Measurements from ENCODE around the gene SMPD3. TPM values are rescaled to one million over a fixed set of nuclear protein-coding genes. Genes with fewer than 3 reads are reported as not detected.

SMPD3 gene
- total RNA-seq, 4 donors from 2014 or later: 0.20 to 3.3 (median 0.63) TPM

GRCh38 chr16:68427649-68428303 lies 20.5 kb downstream of the SMPD3 start:
- no peaks in the 10 kb centered on the region for H3K4me1 ChIP-seq
- DNase-seq (ENCODE audit: low spot score in 2 of 2): no peak
- no peaks in the 10 kb centered on the region for H3K36me3 ChIP-seq
- no peaks in the 10 kb centered on the region for H3K27me3 ChIP-seq
- TF ChIP-seq, protein P1, sequence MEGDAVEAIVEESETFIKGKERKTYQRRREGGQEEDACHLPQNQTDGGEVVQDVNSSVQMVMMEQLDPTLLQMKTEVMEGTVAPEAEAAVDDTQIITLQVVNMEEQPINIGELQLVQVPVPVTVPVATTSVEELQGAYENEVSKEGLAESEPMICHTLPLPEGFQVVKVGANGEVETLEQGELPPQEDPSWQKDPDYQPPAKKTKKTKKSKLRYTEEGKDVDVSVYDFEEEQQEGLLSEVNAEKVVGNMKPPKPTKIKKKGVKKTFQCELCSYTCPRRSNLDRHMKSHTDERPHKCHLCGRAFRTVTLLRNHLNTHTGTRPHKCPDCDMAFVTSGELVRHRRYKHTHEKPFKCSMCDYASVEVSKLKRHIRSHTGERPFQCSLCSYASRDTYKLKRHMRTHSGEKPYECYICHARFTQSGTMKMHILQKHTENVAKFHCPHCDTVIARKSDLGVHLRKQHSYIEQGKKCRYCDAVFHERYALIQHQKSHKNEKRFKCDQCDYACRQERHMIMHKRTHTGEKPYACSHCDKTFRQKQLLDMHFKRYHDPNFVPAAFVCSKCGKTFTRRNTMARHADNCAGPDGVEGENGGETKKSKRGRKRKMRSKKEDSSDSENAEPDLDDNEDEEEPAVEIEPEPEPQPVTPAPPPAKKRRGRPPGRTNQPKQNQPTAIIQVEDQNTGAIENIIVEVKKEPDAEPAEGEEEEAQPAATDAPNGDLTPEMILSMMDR (IDR thresholded peaks at IDR 0.05): no peak
- no peak overlapping the region for H3K27ac ChIP-seq
- H3K4me3 ChIP-seq: no peak overlapping the region
- WGBS, 2 donors: 82 to 83% methylated on average over 5 of the region's 5 CpGs
- no peaks in the 10 kb centered on the region for H3K9me3 ChIP-seq

GRCh38 chr16:68426347-68426652 lies 22.0 kb downstream of the SMPD3 start:
- TF ChIP-seq POLR2A (IDR thresholded peaks at IDR 0.05) (no peak), EP300 (IDR thresholded peaks at IDR 0.05) (no peak)
- TF ChIP-seq, protein P1 (IDR thresholded peaks at IDR 0.05): no peak
- H3K4me3 ChIP-seq: no peak overlapping the region
- no peak overlapping the region for H3K27ac ChIP-seq
- H3K27me3 ChIP-seq: no peaks in the 10 kb centered on the region
- no peaks in the 10 kb centered on the region for H3K9me3 ChIP-seq
- no peaks in the 10 kb centered on the region for H3K4me1 ChIP-seq
- DNase-seq (ENCODE audit: low spot score in 2 of 2): no peak
- no peaks in the 10 kb centered on the region for H3K36me3 ChIP-seq

- H3K27ac ChIP-seq: no peak overlapping the region
- DNase-seq (ENCODE audit: low spot score in 2 of 2): no peak
- WGBS, 2 donors: 69 to 73% methylated on average over 9 of the region's 9 CpGs
These were observed 22.6 kb downstream of the SMPD3 start for GRCh38 chr16:68425498-68426346.

GRCh38 chr16:68423771-68424170 lies 24.5 kb downstream of the SMPD3 start:
- Histone ChIP-seq H3K9me3 (no peaks in the 10 kb centered on the region), H3K4me3 (no peak overlapping the region), H3K27ac (no peak overlapping the region), H3K36me3 (no peaks in the 10 kb centered on the region), H3K27me3 (no peaks in the 10 kb centered on the region), H3K4me1 (no peaks in the 10 kb centered on the region)
- WGBS, 2 donors: 75 to 77% methylated on average over 5 of the region's 5 CpGs
- DNase-seq (ENCODE audit: low spot score in 2 of 2): no peak
- TF ChIP-seq, protein P1 (IDR thresholded peaks at IDR 0.05): no peak
- TF ChIP-seq POLR2A (IDR thresholded peaks at IDR 0.05) (no peak), EP300 (IDR thresholded peaks at IDR 0.05) (no peak)

More at GRCh38 chr16:68425498-68426346, 22.6 kb downstream of the SMPD3 start:
- Histone ChIP-seq H3K4me1 (no peaks in the 10 kb centered on the region), H3K9me3 (no peaks in the 10 kb centered on the region), H3K4me3 (no peak overlapping the region), H3K27me3 (no peaks in the 10 kb centered on the region), H3K36me3 (no peaks in the 10 kb centered on the region)
- no peak for TF ChIP-seq EP300 (IDR thresholded peaks at IDR 0.05)
- TF ChIP-seq, protein P1 (IDR thresholded peaks at IDR 0.05): no peak
- TF ChIP-seq POLR2A (IDR thresholded peaks at IDR 0.05): no peak

GRCh38 chr16:68422396-68422960 lies 25.8 kb downstream of the SMPD3 start:
- no peaks in the 10 kb centered on the region for H3K9me3 ChIP-seq
- TF ChIP-seq, protein P1 (IDR thresholded peaks at IDR 0.05): no peak
- TF ChIP-seq POLR2A (IDR thresholded peaks at IDR 0.05): no peak
- TF ChIP-seq EP300 (IDR thresholded peaks at IDR 0.05): no peak
- no peak overlapping the region for H3K4me3 ChIP-seq
- H3K4me1 ChIP-seq: no peaks in the 10 kb centered on the region
- no peak overlapping the region for H3K27ac ChIP-seq
- DNase-seq (ENCODE audit: low spot score in 2 of 2): no peak
- 64 to 70% methylated on average over 4 of the region's 4 CpGs for WGBS, 2 donors
- no peaks in the 10 kb centered on the region for H3K27me3 ChIP-seq
- H3K36me3 ChIP-seq: no peaks in the 10 kb centered on the region
